SH-SY5Y (cell line): ENCODE data around the gene ST3GAL5.

Experiments used
- GATA2 ChIP-seq: IDR thresholded peaks from 2 replicates; pipeline ENCODE4 v1.6.1; 2011; ENCODE audit warnings: mild to moderate bottlenecking, low read depth, low read length
- GATA3 ChIP-seq: IDR thresholded peaks from 2 replicates; pipeline ENCODE4 v1.6.1; 2011; ENCODE audit warnings: low read depth, mild to moderate bottlenecking, low read length, moderate library complexity

Gene ST3GAL5

GRCh38 chr2:85907671-85908157 is 18.9 kb upstream of the ST3GAL5 start:
- TF ChIP-seq GATA3 (no peak), GATA2 (no peak)

GRCh38 chr2:85906748-85907147 is 18.0 kb upstream of the ST3GAL5 start:
- TF ChIP-seq GATA2: no peak
- no peak for TF ChIP-seq GATA3

GRCh38 chr2:85905891-85906290 is 17.1 kb upstream of the ST3GAL5 start:
- TF ChIP-seq GATA3 (no peak), GATA2 (no peak)

- no peak for TF ChIP-seq GATA2
- TF ChIP-seq GATA3: no peak
These were observed 16.4 kb upstream of the ST3GAL5 start for GRCh38 chr2:85905187-85905666.

GRCh38 chr2:85903849-85904248 is 15.1 kb upstream of the ST3GAL5 start:
- TF ChIP-seq GATA3 (no peak), GATA2 (no peak)

- TF ChIP-seq GATA3: no peak
- no peak for TF ChIP-seq GATA2
These were observed 13.7 kb upstream of the ST3GAL5 start for GRCh38 chr2:85902496-85902895.

- no peak for TF ChIP-seq GATA3
- TF ChIP-seq GATA2: no peak
These were observed 12.4 kb upstream of the ST3GAL5 start for GRCh38 chr2:85901155-85901554.

- TF ChIP-seq GATA2 (no peak), GATA3 (no peak)
These were observed 11.6 kb upstream of the ST3GAL5 start for GRCh38 chr2:85900366-85900765.

GRCh38 chr2:85899849-85900248 is 11.1 kb upstream of the ST3GAL5 start:
- TF ChIP-seq GATA3 (no peak), GATA2 (no peak)

GRCh38 chr2:85899284-85899683 is 10.5 kb upstream of the ST3GAL5 start:
- TF ChIP-seq GATA2: no peak
- no peak for TF ChIP-seq GATA3

- TF ChIP-seq GATA3 (no peak), GATA2 (no peak)
These were observed 10.1 kb upstream of the ST3GAL5 start for GRCh38 chr2:85898881-85899280.

- no peak for TF ChIP-seq GATA3
- TF ChIP-seq GATA2: no peak
These were observed 4.9 kb upstream of the ST3GAL5 start for GRCh38 chr2:85893428-85894258.

GRCh38 chr2:85892216-85892944 is 3.6 kb upstream of the ST3GAL5 start:
- TF ChIP-seq GATA3 (no peak), GATA2 (no peak)

GRCh38 chr2:85890522-85891176 is 1.9 kb upstream of the ST3GAL5 start:
- TF ChIP-seq GATA2 (no peak), GATA3 (no peak)
